GF-D8 (cell line): ENCODE results near the gene ADD2.
"Not testable (repeated sequence)": the region's sequence is repeated elsewhere in the genome, so short reads cannot be mapped to it uniquely, and the experiment has no call there.

Experiments
- DNase-seq: peaks from one replicate; lab custom pipeline; 2025; lab: John Stamatoyannopoulos, UW

Gene ADD2

GRCh38 chr2:70748002-70748784 lies 19.8 kb downstream of the ADD2 start:
- no peak for DNase-seq

- no peak for DNase-seq
Observed at GRCh38 chr2:70747284-70747683, 20.7 kb downstream of the ADD2 start.

DNA sequence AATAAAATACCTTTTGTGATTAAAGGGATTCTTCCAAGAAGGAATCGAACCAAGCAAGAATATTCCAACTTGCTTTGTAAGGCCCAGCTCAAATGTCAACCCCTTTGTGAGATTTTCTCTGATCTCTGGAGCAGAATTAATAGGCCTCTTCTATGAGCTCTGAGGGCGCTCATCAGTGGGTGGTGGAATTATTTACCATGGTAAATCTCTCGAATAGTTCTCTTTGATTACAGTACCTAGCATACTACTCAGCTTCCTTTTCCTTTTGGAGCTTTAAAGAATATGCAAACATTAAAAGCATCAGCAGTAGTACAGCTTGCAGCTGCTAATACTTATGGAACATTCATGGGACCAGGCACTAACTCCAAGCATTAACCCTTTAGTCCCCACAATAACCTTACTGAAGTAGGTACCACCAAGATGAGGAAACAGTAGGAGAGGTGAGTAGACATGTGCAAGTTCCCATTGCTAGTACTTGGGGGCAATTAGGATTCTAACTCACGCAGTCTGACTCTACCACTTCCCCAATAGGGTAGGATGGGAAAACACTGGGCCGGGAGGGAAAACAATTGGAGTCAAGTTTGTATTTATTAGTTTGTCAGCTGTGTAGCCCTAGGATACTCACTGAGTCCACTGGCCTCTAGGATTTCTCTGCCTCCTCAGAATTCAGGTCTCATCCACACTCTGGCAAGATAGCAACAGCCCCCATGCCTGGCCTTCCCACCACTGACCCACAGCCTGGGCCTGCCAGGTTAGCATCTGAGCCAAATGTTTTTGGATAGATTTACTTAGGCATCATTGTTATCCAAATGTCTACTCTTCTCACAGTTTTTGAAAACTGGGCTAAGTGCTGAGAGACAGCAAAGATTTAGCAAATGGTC lies 21.7 kb downstream of the ADD2 start:
- DNase-seq = no peak

- DNase-seq = no peak
Observed at GRCh38 chr2:70745276-70745825, 22.6 kb downstream of the ADD2 start.

DNA sequence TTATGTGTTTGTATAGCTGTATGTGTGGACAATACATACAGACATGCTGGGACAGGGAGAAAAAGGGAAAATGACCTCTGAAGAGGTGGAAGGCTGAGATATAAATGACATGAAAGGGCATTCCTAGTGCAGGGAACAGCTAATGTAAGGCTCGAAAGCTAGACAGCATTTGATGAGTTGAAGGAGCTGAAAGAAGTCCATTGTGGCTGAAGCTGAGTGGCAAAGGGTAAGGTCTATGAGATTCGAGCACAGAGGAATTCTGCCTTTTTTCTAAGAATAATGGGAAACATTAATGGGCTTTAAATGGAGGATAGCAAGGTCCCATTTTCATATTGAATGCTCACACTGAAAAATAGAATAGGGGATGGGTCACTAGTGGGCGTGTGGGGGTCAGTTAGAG lies 23.6 kb downstream of the ADD2 start:
- DNase-seq = no peak

- DNase-seq = no peak
Observed at GRCh38 chr2:70743677-70744076, 24.3 kb downstream of the ADD2 start.

DNA sequence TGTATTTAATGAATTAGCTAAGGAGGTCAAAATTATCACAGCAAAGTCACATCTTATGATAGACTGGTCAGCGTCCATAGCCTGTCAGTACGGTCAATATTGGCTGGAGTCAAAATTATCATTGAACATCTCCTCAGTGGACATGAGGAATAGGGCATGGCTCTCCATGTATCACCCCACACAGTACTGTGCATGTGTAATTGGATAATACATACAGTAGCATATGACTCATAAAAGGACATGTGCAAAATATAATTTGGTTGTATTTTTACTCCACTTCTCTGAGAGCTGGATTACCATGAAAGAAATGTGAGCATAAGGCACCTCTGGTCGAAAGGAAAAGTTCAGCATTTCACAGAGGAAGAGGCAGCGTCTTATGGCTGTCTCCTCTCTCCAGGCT lies 24.9 kb downstream of the ADD2 start:
- DNase-seq = no peak

GRCh38 chr2:70739492-70739891 lies 28.5 kb downstream of the ADD2 start:
- DNase-seq = not testable (repeated sequence)

- DNase-seq = no peak
Observed at GRCh38 chr2:70738159-70738558, 29.8 kb downstream of the ADD2 start.

DNA sequence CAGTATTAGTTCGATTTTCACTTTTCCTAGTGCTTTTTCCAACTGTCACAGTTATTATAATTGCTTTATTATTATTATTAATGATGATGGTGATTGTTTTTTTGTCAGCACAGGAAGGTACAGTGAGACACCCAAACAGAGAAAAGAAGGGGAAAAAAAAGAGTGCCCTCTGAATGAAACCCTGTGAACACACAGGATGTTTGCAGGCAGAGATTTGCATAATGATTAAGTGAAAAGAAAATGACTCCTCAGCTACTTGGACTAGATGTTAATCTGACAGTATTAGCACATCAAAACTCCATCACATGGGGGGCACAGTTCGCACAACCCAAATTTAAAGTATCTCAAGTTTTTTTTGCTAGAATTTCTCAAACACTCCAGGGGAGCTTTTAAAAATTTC lies 32.9 kb downstream of the ADD2 start:
- no peak for DNase-seq

DNA sequence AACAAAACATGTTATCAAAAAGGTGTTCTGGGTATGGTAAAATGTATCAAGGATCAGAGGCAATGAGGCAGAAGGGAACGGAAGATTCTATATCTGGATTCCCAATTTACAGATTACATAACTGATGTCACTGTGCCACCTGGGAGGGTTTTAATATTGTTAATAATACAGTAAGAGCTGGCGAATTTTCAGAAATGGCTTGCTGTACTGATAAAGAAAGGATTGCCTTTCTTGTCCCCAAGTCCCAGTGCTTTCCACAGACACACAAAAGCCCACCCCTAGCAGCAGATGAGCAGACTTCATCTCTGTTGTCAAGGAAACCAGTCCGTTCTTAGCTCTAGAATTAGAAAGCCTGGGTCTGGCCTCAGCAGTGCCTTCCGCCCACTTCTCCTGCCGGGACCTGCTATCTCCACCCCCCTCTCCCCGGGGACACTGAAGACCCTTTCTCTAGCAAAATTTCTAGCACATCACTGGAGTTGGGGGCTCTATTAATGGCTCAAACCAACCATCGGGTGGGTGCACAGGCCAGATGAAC lies 34.3 kb downstream of the ADD2 start:
- DNase-seq = no peak

- DNase-seq = no peak
Observed at GRCh38 chr2:70732766-70733645, 35.0 kb downstream of the ADD2 start.

DNA sequence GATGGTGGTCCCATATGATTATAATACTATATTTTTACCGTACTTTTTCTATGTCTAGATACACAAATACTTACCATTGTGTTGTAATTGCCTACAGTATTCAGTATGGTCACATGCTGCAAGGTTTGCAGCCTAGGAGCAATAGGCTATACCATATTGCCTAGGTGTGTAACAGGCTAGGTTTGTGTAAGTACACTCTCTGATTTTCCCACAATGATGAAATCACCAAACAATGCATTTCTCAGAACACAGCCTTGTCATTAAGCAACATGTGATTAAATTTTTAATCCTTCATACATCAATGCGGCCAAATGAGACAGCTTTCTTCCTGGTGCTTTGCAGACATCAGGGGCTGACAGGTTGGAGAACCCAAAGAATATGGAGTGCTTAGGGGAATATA lies 37.3 kb downstream of the ADD2 start:
- no peak for DNase-seq

DNA sequence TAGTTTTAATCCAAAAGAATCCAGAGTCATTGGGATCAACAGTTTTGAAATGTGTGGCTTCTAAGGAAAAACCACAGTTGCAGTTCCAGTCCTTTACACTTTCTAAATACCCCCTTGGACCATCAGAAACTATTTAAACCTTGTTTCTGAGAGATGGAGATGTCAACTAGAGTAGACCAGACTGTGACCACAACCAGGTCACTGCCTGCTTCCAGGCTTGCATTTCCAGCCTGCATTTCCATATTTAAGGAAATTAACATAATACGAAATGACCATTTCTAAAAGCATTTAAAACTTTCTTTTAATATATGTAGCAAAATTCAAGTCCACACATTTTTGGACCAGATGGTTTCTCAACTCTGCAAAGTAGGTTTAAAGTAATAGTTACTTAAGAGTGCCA lies 38.4 kb downstream of the ADD2 start:
- no peak for DNase-seq

DNA sequence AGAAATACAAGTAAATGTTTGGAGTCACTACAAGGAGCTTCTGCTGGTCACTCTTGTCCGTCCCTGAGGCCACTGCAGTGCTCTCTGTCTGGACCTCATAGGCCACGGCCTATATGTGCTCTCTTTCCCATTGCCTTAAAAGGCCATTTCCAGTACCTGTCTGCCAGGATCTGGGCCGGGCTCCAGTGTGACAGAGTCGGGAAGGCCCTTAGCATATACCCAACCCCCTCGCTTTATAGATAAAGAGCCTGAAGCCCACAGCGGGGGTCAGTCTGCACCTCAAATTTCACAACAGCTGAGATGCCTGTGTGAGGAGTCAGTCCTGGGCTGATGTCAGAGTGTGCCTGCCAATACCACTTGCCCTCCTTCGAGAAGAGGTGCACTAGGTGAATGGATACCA lies 39.9 kb downstream of the ADD2 start:
- DNase-seq = no peak

- DNase-seq = no peak
Observed at GRCh38 chr2:70726947-70727725, 40.9 kb downstream of the ADD2 start.

GRCh38 chr2:70725505-70725904 lies 42.5 kb downstream of the ADD2 start:
- no peak for DNase-seq

DNA sequence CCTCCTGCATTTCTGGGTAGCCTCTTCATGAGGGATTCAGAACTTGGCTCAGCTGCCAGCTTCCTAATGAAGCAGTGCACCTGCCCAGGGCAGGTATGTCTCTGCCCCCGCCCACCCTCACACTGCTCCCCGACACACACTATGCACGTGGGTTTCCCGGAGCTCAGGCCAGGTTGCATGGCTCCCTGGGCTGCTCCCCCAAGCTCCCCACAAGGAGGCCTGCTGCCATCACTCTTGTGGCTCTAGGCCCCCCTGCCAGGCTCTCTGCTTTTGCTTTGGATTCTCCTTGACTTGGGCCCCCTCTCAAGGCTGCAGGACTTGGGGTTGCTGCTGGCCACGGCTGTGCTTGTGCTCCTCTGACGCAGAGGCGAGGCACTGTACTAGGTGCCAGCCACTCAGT lies 43.6 kb downstream of the ADD2 start:
- DNase-seq = no peak

GRCh38 chr2:70723286-70723885 lies 44.6 kb downstream of the ADD2 start:
- no peak for DNase-seq

GRCh38 chr2:70720124-70720523 lies 47.9 kb downstream of the ADD2 start:
- DNase-seq = no peak

GRCh38 chr2:70719231-70719630 lies 48.8 kb downstream of the ADD2 start:
- no peak for DNase-seq
